Lower leg skin (tissue), 3 donors: ENCODE results near the gene ADARB2.

Source experiments
- POLR2A ChIP-seq, 2 donors: fragments of 450-650 bp; IDR thresholded peaks; one replicate each; pipeline ENCODE4 v1.6.1; 2016 to 2017; ENCODE audit warnings: antibody characterized with exemption in 2 of 2, mild to moderate bottlenecking in 1 of 2, moderate library complexity in 1 of 2
- TF ChIP-seq, protein P1 (sequence below), 3 donors: fragments of 450-650 bp; IDR thresholded peaks; one replicate each; pipeline ENCODE4 v1.5.1; 2016; ENCODE audit warnings: antibody characterized with exemption in 3 of 3, mild to moderate bottlenecking in 3 of 3, moderate library complexity in 2 of 3

DNA sequence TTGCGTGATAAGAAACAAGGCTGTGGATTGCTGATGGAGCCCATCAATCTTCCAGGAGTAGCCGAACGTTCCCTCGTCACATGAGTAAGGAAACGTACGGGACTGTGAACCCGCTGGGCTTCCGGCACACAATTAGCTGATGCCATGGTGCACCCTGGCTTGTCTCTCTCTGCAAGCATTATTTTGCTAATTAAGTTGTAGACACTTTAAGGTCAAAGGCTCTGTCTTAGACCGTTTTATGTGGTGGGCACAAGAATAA lies 50.9 kb downstream of the ADARB2 start:
- TF ChIP-seq POLR2A (IDR thresholded peaks at IDR 0.05) = no peak
- TF ChIP-seq, protein P1, sequence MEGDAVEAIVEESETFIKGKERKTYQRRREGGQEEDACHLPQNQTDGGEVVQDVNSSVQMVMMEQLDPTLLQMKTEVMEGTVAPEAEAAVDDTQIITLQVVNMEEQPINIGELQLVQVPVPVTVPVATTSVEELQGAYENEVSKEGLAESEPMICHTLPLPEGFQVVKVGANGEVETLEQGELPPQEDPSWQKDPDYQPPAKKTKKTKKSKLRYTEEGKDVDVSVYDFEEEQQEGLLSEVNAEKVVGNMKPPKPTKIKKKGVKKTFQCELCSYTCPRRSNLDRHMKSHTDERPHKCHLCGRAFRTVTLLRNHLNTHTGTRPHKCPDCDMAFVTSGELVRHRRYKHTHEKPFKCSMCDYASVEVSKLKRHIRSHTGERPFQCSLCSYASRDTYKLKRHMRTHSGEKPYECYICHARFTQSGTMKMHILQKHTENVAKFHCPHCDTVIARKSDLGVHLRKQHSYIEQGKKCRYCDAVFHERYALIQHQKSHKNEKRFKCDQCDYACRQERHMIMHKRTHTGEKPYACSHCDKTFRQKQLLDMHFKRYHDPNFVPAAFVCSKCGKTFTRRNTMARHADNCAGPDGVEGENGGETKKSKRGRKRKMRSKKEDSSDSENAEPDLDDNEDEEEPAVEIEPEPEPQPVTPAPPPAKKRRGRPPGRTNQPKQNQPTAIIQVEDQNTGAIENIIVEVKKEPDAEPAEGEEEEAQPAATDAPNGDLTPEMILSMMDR (IDR thresholded peaks at IDR 0.05) = no peak
